ENCODE data around the gene KCNQ4. TPM values are rescaled to one million over a fixed set of nuclear protein-coding genes. Genes with fewer than 3 reads are reported as not detected.

Gene KCNQ4
- total RNA-seq, 1 donor from 2014 or later, result 0.76 TPM

DNA sequence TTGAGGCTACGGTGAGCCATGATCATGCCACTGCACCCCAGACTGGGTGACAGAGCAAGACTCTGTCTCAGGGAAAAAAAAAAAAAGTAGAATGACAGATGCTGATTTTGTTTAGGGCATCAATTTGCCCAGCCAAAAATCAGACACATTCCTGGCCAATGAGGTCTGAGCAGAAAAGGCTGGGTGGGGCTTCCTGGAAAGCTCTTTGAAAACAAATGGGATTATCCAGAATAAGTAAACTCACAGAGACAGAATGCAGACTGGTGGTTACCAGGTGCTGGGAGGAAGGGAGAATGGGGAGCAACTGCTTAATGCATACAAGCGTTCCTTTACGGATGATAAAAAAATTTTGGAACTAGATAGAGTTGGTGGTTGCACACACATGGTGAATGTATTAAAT lies 88.7 kb downstream of the KCNQ4 start:
- no peak for DNase-seq
- H3K4me3 Mint-ChIP-seq (ENCODE audit: unreplicated experiment), result no peak overlapping the region
- H3K9me3 Mint-ChIP-seq (ENCODE audit: unreplicated experiment), result peaks cover 2% of the 10 kb centered on the region
- H3K36me3 Mint-ChIP-seq (ENCODE audit: unreplicated experiment), result peaks cover 7% of the 10 kb centered on the region
- peaks cover 2% of the 10 kb centered on the region for H3K27me3 Mint-ChIP-seq (ENCODE audit: unreplicated experiment)
- H3K27ac Mint-ChIP-seq (ENCODE audit: unreplicated experiment), result no peak overlapping the region
- peaks cover 2% of the 10 kb centered on the region for H3K4me1 Mint-ChIP-seq (ENCODE audit: low read depth, unreplicated experiment)
- TF ChIP-seq, protein P1, sequence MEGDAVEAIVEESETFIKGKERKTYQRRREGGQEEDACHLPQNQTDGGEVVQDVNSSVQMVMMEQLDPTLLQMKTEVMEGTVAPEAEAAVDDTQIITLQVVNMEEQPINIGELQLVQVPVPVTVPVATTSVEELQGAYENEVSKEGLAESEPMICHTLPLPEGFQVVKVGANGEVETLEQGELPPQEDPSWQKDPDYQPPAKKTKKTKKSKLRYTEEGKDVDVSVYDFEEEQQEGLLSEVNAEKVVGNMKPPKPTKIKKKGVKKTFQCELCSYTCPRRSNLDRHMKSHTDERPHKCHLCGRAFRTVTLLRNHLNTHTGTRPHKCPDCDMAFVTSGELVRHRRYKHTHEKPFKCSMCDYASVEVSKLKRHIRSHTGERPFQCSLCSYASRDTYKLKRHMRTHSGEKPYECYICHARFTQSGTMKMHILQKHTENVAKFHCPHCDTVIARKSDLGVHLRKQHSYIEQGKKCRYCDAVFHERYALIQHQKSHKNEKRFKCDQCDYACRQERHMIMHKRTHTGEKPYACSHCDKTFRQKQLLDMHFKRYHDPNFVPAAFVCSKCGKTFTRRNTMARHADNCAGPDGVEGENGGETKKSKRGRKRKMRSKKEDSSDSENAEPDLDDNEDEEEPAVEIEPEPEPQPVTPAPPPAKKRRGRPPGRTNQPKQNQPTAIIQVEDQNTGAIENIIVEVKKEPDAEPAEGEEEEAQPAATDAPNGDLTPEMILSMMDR (IDR thresholded peaks at IDR 0.05; ENCODE audit: partially characterized antibody, unreplicated experiment), result no peak

DNA sequence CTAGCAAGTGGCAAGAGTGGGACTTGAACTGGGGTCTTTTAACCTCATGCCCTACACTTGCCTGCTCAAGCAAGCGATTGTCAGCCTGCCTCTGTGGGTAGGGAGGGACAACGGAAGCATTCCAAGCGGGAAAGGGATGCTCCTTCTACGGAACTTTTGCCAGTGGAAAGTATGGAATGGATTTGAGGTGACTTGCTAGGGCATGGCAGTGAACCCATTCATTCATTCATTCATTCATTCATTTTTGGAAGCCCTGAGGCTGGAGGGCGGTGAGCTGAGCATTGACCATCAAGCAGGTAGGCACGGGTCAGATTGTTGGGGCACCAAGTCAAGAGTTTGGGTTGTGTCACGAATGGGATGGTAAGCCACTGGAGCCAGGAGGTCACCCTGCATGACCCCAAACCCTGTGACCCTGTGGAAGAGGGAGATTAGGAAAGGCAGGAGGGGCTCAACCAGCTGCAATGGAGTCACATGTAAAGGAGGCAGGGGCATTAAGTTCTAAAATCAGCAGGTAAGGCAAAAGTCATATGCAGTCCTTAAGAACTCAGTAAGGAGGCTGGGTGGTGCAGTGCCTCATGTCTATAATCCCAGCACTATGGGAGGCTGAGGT lies 90.4 kb downstream of the KCNQ4 start:
- peaks cover 7% of the 10 kb centered on the region for H3K36me3 Mint-ChIP-seq (ENCODE audit: unreplicated experiment)
- H3K4me1 Mint-ChIP-seq (ENCODE audit: low read depth, unreplicated experiment), result peaks cover 2% of the 10 kb centered on the region
- no peak overlapping the region for H3K4me3 Mint-ChIP-seq (ENCODE audit: unreplicated experiment)
- TF ChIP-seq, protein P1 (IDR thresholded peaks at IDR 0.05; ENCODE audit: partially characterized antibody, unreplicated experiment), result no peak
- H3K27ac Mint-ChIP-seq (ENCODE audit: unreplicated experiment), result no peak overlapping the region
- peaks cover 2% of the 10 kb centered on the region for H3K9me3 Mint-ChIP-seq (ENCODE audit: unreplicated experiment)
- DNase-seq, result no peak
- H3K27me3 Mint-ChIP-seq (ENCODE audit: unreplicated experiment), result peaks cover 2% of the 10 kb centered on the region

DNA sequence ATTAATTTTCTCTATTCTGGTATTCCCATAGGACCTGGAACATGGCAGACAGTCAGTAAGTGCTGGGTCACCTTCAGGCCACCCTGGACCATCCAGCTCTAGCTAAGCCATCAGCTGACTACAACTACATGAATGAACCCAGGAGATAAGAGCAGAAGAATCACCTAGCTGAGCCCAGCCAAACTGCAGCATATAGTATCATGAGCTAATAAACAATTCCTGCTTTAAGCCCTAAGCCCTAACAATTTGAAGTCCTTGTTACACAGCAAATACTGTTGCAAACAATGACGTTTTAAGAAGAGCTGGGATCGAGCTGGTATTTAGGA lies 92.8 kb downstream of the KCNQ4 start:
- no peak overlapping the region for H3K4me3 Mint-ChIP-seq (ENCODE audit: unreplicated experiment)
- no peak overlapping the region for H3K27ac Mint-ChIP-seq (ENCODE audit: unreplicated experiment)
- H3K4me1 Mint-ChIP-seq (ENCODE audit: low read depth, unreplicated experiment), result peaks cover 2% of the 10 kb centered on the region
- no peaks in the 10 kb centered on the region for H3K27me3 Mint-ChIP-seq (ENCODE audit: unreplicated experiment)
- H3K9me3 Mint-ChIP-seq (ENCODE audit: unreplicated experiment), result peaks cover 2% of the 10 kb centered on the region
- DNase-seq, result no peak
- TF ChIP-seq, protein P1 (IDR thresholded peaks at IDR 0.05; ENCODE audit: partially characterized antibody, unreplicated experiment), result no peak
- no peaks in the 10 kb centered on the region for H3K36me3 Mint-ChIP-seq (ENCODE audit: unreplicated experiment)

DNA sequence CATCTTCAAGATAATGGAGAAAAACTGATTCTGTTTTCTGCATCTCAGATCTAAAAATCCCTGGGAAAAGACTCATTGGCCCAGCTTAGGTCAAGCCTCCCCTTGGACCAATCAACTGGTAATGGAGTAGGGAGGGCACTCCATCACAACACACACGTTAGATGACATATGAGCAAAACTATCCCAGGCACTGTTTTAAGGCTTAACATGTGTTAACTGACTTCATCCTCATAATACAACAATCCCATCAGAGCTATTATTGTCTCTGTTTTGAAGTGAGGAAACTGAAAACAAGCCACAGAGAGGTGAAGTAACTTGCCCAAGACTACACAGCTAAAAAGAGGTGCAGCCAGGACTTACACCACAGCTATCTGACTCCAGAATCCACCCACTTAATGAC lies 93.3 kb downstream of the KCNQ4 start:
- H3K9me3 Mint-ChIP-seq (ENCODE audit: unreplicated experiment), result peaks cover 2% of the 10 kb centered on the region
- no peak for DNase-seq
- TF ChIP-seq, protein P1 (IDR thresholded peaks at IDR 0.05; ENCODE audit: partially characterized antibody, unreplicated experiment), result no peak
- no peaks in the 10 kb centered on the region for H3K36me3 Mint-ChIP-seq (ENCODE audit: unreplicated experiment)
- H3K27me3 Mint-ChIP-seq (ENCODE audit: unreplicated experiment), result no peaks in the 10 kb centered on the region
- no peak overlapping the region for H3K27ac Mint-ChIP-seq (ENCODE audit: unreplicated experiment)
- peaks cover 2% of the 10 kb centered on the region for H3K4me1 Mint-ChIP-seq (ENCODE audit: low read depth, unreplicated experiment)
- no peak overlapping the region for H3K4me3 Mint-ChIP-seq (ENCODE audit: unreplicated experiment)

DNA sequence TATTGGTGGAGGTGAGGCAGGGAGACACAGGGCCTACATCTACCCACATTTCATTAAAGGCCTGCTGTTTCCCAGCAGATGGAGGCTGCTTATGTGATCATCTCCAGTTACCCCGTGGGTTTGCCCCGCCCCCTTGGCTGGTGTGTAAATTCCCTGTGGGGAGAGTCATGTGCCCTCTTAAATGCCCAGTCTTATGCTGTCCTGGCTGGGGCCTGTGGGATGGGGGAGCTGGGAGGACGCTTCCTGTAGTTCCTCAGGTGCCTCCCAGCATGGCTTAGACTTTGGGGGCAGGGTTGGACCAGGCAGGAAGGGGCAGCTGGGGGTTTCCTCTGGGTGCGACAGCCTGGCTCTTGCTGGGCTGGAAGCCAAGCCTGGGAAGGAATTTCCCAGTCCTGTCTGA lies 94.1 kb downstream of the KCNQ4 start:
- Mint-ChIP-seq H3K27ac (ENCODE audit: unreplicated experiment) (peak overlapping the region; percentile 33), H3K4me1 (ENCODE audit: low read depth, unreplicated experiment) (peaks cover 2% of the 10 kb centered on the region), H3K9me3 (ENCODE audit: unreplicated experiment) (no peaks in the 10 kb centered on the region), H3K36me3 (ENCODE audit: unreplicated experiment) (no peaks in the 10 kb centered on the region), H3K4me3 (ENCODE audit: unreplicated experiment) (no peak overlapping the region), H3K27me3 (ENCODE audit: unreplicated experiment) (no peaks in the 10 kb centered on the region)
- DNase-seq, result peak; percentile 58
- TF ChIP-seq, protein P1 (IDR thresholded peaks at IDR 0.05; ENCODE audit: partially characterized antibody, unreplicated experiment), result no peak
